Kidney (tissue), 14 donors: ENCODE data around the gene CX3CL1. TPM values are rescaled to one million over a fixed set of nuclear protein-coding genes. Genes with fewer than 3 reads are reported as not detected.
"Not testable (repeated sequence)": the region's sequence is repeated elsewhere in the genome, so short reads cannot be mapped to it uniquely, and the experiment has no call there.

Experiments
- DNase-seq, 5 donors: peaks; one replicate each; pipeline ENCODE4 v3.0.0-alpha.2; 2013 to 2020
- FAIRE-seq: peaks from 2 replicates; lab custom pipeline; 2012; peaks lifted over from hg19 to GRCh38; lab: Jason Lieb, UNC
- H3K27ac ChIP-seq, 2 donors: one replicate each; pipeline ENCODE4 v1.7.0; 2013; ENCODE audit warnings: low read depth in 2 of 2, low read length in 2 of 2, inconsistent platforms in 1 of 2
- H3K27me3 ChIP-seq: one replicate; pipeline ENCODE4 v1.7.1; 2013; ENCODE audit warnings: low read length, inconsistent platforms; ENCODE audit not compliant: control insufficient read depth, insufficient read depth
- H3K36me3 ChIP-seq, 3 donors: one replicate each; pipeline versions ENCODE4 v1.7.0 to v1.7.1; 2013; ENCODE audit warnings: low read length in 3 of 3, control low read depth in 1 of 3, inconsistent platforms in 1 of 3; ENCODE audit not compliant: insufficient read depth in 3 of 3, control insufficient read depth in 2 of 3
- H3K4me1 ChIP-seq, 3 donors: one replicate each; pipeline versions ENCODE4 v1.7.0 to v1.7.1; 2013; ENCODE audit warnings: low read length in 3 of 3, inconsistent platforms in 1 of 3, low read depth in 1 of 3; ENCODE audit not compliant: control insufficient read depth in 2 of 3, insufficient read depth in 2 of 3
- H3K4me3 ChIP-seq, 3 donors: one replicate each; pipeline versions ENCODE4 v1.7.0 to v1.8.1; 2013; ENCODE audit warnings: low read length in 3 of 3, control low read depth in 1 of 3, inconsistent platforms in 1 of 3
- H3K9ac ChIP-seq, 3 donors: one replicate each; pipeline versions ENCODE4 v1.7.0 to v1.7.1; 2013; ENCODE audit warnings: low read length in 3 of 3, control low read depth in 1 of 3, inconsistent platforms in 1 of 3
- H3K9me3 ChIP-seq, 3 donors: one replicate each; pipeline versions ENCODE4 v1.7.0 to v1.7.1; 2013; ENCODE audit warnings: low read length in 3 of 3, control low read depth in 1 of 3, inconsistent platforms in 1 of 3; ENCODE audit not compliant: control insufficient read depth in 2 of 3, insufficient read depth in 1 of 3
- CTCF ChIP-seq: IDR thresholded peaks from 3 replicates; pipeline ENCODE4 v1.5.1; 2012; ENCODE audit warnings: mild to moderate bottlenecking, moderate library complexity, borderline replicate concordance; ENCODE audit not compliant: insufficient read depth; ENCODE audit errors: extremely low read depth
- intact Hi-C: fragments of 100-400 bp; cut with DNase I; formaldehyde crosslinking; loops from one replicate; pipeline ENCODE4 v1.11.1; 2022
- polyA plus RNA-seq: library from polyadenylated mRNA; stranded (reverse); fragments of 350-450 nt; fragmentation: Illumina TruSeq; extraction: RNeasy Lipid Tissue Mini Kit (QIAGEN cat#74804); gene quantifications from one replicate; pipeline ENCODE4 v1.2.3, GENCODE V29; 2014; ENCODE audit warnings: low read depth, low replicate concordance; ENCODE audit not compliant: insufficient read depth
- total RNA-seq: library from RNA; stranded (reverse); fragmentation: NEBNext Ultra II Directional; extraction: Animal tissue kit (Norgen Biotek cat#: 25700); gene quantifications from one replicate; pipeline ENCODE4 v1.2.1, GENCODE V29; 2021
- donor health status: control.
- donor health status: control.
- donor health status: control.
- donor health status: control.
- donor health status: control.
- donor health status: DM: yes; HTN: yes; CAD: no.
- donor health status: Normal renal cell carcinoma (clear cell type).

Gene CX3CL1
- total and polyA plus RNA-seq, 2 donors from 2014 or later, result 39.1 to 46.4 TPM

DNA sequence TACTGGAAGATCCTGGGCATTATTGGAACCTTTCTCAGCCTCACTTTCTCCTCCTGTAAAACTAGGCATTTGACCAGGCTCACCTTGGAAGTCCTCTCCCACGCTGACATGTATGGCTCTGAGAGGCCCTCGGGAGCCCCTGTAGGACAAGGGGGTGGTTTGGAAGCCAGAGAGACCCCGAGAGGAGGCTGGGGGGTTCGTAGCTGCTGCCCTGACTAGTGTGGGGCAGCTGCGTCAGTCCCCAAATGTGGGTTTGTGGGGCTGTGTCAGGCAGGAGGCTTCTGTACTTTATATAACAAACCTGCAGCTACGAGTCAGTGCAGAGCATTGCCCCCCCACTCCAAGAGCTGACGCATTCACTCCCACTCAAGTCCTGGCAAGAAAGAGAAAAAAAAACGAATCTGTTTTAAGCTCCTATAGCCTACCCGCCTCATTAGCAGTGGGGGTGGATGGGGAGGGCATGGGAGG lies 1.8 kb downstream of the CX3CL1 start:
- H3K4me3 ChIP-seq, result peak overlapping the region; percentile 66 to 95 (median 75)
- H3K9ac ChIP-seq, result peak overlapping the region in 2 of 3 donors; percentile 78 to 96
- peak in 4 of 5 donors; percentile 62 to 82 (median 72) for DNase-seq
- no peak for FAIRE-seq
- peak overlapping the region; percentile 88 to 97 for H3K27ac ChIP-seq
- intact Hi-C loops, result no loop called here
- no peaks in the 10 kb centered on the region for H3K9me3 ChIP-seq
- no peaks in the 10 kb centered on the region for H3K27me3 ChIP-seq
- H3K4me1 ChIP-seq, result peaks cover 0 to 33% (median 16%) of the 10 kb centered on the region in 3 donors
- no peaks in the 10 kb centered on the region for H3K36me3 ChIP-seq
- TF ChIP-seq CTCF, result no peak

- H3K36me3 ChIP-seq, H3K9me3 ChIP-seq, DNase-seq, FAIRE-seq, intact Hi-C loops, H3K27me3 ChIP-seq: not testable (repeated sequence)
- Histone ChIP-seq H3K27ac (peak overlapping the region in 1 of 2 donors; percentile 88), H3K9ac (peak overlapping the region in 1 of 3 donors; percentile 35), H3K4me1 (peaks cover 0 to 33% (median 22%) of the 10 kb centered on the region in 3 donors), H3K4me3 (peak overlapping the region in 1 of 3 donors; percentile 95)
Observed at GRCh38 chr16:57374925-57375465, 2.7 kb downstream of the CX3CL1 start.

DNA sequence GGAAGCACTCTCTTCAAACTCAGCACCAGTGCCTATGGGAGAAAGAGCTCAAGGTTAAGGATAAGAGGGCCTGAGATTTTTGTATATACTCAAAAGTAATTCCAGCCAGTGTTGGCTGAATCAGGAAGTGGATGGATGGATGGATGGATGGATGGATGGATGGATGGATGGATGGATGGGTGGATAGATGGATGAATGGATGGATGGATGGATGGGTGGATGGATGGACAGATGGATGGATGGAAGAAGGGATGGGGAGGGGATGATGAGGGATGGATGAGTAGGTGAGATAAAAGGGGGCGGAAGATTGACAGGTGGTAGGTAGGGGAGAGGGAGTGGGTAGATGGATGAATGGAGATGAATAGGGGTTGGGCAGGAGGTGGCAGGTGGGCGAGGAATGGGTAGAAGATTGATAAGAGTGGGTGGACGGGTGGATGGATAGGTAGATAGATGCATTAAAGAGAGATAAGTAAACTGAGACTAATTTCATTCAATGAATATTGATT lies 4.1 kb downstream of the CX3CL1 start:
- no peak overlapping the region for H3K9ac ChIP-seq
- no peak overlapping the region for H3K27ac ChIP-seq
- FAIRE-seq, result no peak
- TF ChIP-seq CTCF, result no peak
- H3K4me1 ChIP-seq, result peaks cover 0 to 33% (median 27%) of the 10 kb centered on the region in 3 donors
- peaks cover 0 to 7% (median 0%) of the 10 kb centered on the region in 3 donors for H3K36me3 ChIP-seq
- intact Hi-C loops, result no loop called here
- no peaks in the 10 kb centered on the region for H3K27me3 ChIP-seq
- H3K9me3 ChIP-seq, result no peaks in the 10 kb centered on the region
- H3K4me3 ChIP-seq, result no peak overlapping the region
- no peak for DNase-seq

DNA sequence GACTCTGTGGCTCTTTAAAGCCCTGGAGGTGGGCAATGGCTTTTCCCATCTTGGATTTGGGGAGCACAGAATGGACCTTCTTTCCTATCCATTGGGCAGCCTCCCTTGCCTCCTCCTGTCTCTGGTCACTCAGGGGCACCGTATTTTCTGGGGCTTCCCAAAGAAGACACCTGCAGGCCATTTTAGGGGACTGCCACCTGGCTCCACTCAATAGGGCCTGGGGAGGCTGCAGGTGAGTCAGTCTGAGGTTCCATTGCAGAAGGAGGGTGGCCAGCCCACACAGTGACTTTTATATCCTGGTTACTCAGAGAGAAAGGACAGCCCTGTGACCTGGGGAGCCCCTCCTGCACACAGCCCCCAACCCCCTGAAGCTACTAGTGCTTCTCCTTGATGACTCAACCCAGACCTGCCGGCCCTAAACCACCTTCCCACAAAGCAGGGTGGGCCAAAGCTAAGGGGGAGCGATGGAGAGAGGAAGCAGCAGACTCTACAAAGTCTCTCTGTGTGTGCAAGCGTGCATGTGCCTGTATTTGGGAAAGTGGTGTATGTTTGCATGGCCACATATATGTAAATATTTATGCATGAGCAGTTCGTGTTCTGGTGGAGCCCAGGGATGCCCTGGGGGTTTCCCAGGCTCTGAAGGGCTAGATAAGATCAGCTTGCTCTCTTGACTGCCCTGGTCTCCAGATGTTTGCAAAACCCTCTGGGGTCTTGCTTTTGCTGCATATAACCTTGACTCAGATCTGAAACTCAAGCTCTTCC lies 5.0 kb downstream of the CX3CL1 start:
- intact Hi-C loops, result no loop called here
- H3K9ac ChIP-seq, result no peak overlapping the region
- no peak overlapping the region for H3K27ac ChIP-seq
- no peak for FAIRE-seq
- H3K4me1 ChIP-seq, result peaks cover 0 to 27% (median 20%) of the 10 kb centered on the region in 3 donors
- H3K9me3 ChIP-seq, result no peaks in the 10 kb centered on the region
- no peaks in the 10 kb centered on the region for H3K27me3 ChIP-seq
- H3K36me3 ChIP-seq, result peaks cover 0 to 7% (median 2%) of the 10 kb centered on the region in 3 donors
- no peak for TF ChIP-seq CTCF
- peak in 2 of 5 donors; percentile 37 to 48 for DNase-seq
- H3K4me3 ChIP-seq, result no peak overlapping the region
